GM12878 (cell line): Measurements from ENCODE around the gene SOS1. TPM values are rescaled to one million over a fixed set of nuclear protein-coding genes. Genes with fewer than 3 reads are reported as not detected.

Experiments used
- ATF7 ChIP-seq: fragments of 450-650 bp; IDR thresholded peaks from 2 replicates; pipeline ENCODE4 v1.6.1; 2016; ENCODE audit warnings: low read depth, mild to moderate bottlenecking
- FOS ChIP-seq: IDR thresholded peaks from 3 replicates; pipeline ENCODE4 v1.6.1; 2011; ENCODE audit warnings: borderline replicate concordance; ENCODE audit not compliant: insufficient read length; ENCODE audit errors: extremely low read depth
- IKZF2 ChIP-seq, 2 experiments: fragments of 450-650 bp; IDR thresholded peaks; 2 replicates each; pipeline ENCODE4 v1.6.1; 2017; ENCODE audit warnings: mild to moderate bottlenecking in 2 of 2, moderate library complexity in 2 of 2
- STAT1 ChIP-seq: fragments of 450-650 bp; conservative IDR thresholded peaks from 2 replicates; pipeline ENCODE4 v1.6.1; 2014; ENCODE audit warnings: antibody characterized with exemption, mild to moderate bottlenecking
- STAT3 ChIP-seq: IDR thresholded peaks from 2 replicates; pipeline ENCODE4 v1.6.1; 2011; ENCODE audit warnings: low read depth, low read length, improper control_type of control experiment
- USF2 ChIP-seq: IDR thresholded peaks from 2 replicates; pipeline ENCODE4 v1.6.1; 2011; ENCODE audit warnings: low read depth, low read length, improper control_type of control experiment, borderline replicate concordance
- polyA plus RNA-seq, 11 experiments: library from polyadenylated mRNA; depleted of rRNA in 4 of 11; unstranded in 6 of 11; stranded (reverse) in 5 of 11; fragments of >200 nt; fragmentation: Nextera tagmentation in 4 of 11; fragmentation: Illumina TruSeq in 1 of 11; extraction: Ambion mirVana in 4 of 11; extraction: Trizol in 1 of 11; gene quantifications; 1 replicate in 1 of 11; 2 replicates in 10 of 11; pipeline versions ENCODE4 v1.2.1 to v1.2.3, GENCODE V29; 2011 to 2016; ENCODE audit warnings: inconsistent platforms in 2 of 11, missing spikeins in 2 of 11, low read depth in 1 of 11
- total RNA-seq, 4 experiments: library from RNA; depleted of rRNA in 3 of 4; stranded (reverse); fragments of >200 nt in 3 of 4; fragmentation: Illumina TruSeq in 1 of 4; extraction: Trizol in 1 of 4; gene quantifications; 2 replicates each; pipeline versions ENCODE4 v1.2.1 to v1.2.3, GENCODE V29; 2013 to 2021
- TF ChIP-seq, protein P1 (sequence below): IDR thresholded peaks from 2 replicates; pipeline ENCODE4 v1.6.1; 2012; ENCODE audit warnings: improper control_type of control experiment, low read depth, low read length; ENCODE audit not compliant: insufficient replicate concordance

The SOS1 gene
- total and polyA plus RNA-seq, 10 of the 15 experiments (the other 5 are each of a cell fraction or from before 2014, with no cell fraction given), result 2.1 to 24.1 (median 8.5) TPM

DNA sequence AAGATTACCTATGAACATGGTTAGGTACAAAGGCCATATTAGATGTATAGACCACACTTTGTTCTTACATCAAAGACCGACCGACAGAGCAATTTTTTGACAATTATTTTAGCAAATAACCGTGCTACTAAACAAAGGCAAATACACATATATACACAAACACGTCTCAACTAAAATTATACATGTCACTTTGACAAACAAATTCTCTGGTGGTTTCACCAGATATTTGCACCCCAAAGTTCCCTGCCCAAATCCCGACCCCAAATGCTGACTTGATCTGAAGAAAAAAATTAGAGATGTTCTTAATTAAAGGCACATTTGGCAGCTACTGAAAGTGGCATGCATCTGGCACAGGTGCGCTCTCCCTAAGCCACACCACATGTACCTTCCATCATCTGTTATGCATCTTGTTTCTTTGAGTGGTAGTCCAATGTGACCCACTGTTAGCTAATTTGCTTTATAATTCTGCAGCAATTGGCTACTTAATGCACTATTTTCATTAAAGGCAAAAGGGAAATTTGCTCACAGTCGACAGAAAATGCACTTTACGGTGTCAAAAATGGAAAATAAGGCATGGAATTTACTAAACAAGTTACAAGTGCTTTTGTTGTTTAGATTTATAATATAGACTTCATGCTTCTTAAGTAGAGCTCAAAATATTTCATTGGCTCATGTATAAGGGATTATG is 139.0 kb downstream of the SOS1 start (continued):
- TF ChIP-seq IKZF2 (IDR thresholded peaks at IDR 0.05) (no peak), FOS (no peak), STAT3 (no peak), USF2 (no peak), ATF7 (no peak), STAT1 (no peak)
- TF ChIP-seq, protein P1, sequence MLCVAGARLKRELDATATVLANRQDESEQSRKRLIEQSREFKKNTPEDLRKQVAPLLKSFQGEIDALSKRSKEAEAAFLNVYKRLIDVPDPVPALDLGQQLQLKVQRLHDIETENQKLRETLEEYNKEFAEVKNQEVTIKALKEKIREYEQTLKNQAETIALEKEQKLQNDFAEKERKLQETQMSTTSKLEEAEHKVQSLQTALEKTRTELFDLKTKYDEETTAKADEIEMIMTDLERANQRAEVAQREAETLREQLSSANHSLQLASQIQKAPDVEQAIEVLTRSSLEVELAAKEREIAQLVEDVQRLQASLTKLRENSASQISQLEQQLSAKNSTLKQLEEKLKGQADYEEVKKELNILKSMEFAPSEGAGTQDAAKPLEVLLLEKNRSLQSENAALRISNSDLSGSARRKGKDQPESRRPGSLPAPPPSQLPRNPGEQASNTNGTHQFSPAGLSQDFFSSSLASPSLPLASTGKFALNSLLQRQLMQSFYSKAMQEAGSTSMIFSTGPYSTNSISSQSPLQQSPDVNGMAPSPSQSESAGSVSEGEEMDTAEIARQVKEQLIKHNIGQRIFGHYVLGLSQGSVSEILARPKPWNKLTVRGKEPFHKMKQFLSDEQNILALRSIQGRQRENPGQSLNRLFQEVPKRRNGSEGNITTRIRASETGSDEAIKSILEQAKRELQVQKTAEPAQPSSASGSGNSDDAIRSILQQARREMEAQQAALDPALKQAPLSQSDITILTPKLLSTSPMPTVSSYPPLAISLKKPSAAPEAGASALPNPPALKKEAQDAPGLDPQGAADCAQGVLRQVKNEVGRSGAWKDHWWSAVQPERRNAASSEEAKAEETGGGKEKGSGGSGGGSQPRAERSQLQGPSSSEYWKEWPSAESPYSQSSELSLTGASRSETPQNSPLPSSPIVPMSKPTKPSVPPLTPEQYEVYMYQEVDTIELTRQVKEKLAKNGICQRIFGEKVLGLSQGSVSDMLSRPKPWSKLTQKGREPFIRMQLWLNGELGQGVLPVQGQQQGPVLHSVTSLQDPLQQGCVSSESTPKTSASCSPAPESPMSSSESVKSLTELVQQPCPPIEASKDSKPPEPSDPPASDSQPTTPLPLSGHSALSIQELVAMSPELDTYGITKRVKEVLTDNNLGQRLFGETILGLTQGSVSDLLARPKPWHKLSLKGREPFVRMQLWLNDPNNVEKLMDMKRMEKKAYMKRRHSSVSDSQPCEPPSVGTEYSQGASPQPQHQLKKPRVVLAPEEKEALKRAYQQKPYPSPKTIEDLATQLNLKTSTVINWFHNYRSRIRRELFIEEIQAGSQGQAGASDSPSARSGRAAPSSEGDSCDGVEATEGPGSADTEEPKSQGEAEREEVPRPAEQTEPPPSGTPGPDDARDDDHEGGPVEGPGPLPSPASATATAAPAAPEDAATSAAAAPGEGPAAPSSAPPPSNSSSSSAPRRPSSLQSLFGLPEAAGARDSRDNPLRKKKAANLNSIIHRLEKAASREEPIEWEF, result no peak
